Endothelial cell (in vitro differentiated cells): ENCODE results near the gene PLCB3. TPM values are rescaled to one million over a fixed set of nuclear protein-coding genes. Genes with fewer than 3 reads are reported as not detected.

Experiments used
- DNase-seq: peaks from one replicate; pipeline ENCODE4 v3.0.0; 2021; ENCODE audit warnings: low spot score
- H3K27ac Mint-ChIP-seq: one replicate; pipeline ENCODE4 v1.8.0; 2021; ENCODE audit warnings: mixed read lengths, inconsistent platforms; ENCODE audit not compliant: unreplicated experiment
- H3K27me3 Mint-ChIP-seq: one replicate; pipeline ENCODE4 v1.8.0; 2021; ENCODE audit warnings: mild to moderate bottlenecking, moderate library complexity, mixed read lengths, inconsistent platforms; ENCODE audit not compliant: unreplicated experiment
- H3K36me3 Mint-ChIP-seq: one replicate; pipeline ENCODE4 v1.8.0; 2021; ENCODE audit warnings: mild to moderate bottlenecking, low read depth, mixed read lengths, inconsistent platforms; ENCODE audit not compliant: unreplicated experiment
- H3K4me1 Mint-ChIP-seq: one replicate; pipeline ENCODE4 v1.8.0; 2021; ENCODE audit warnings: mild to moderate bottlenecking, mixed read lengths, inconsistent platforms; ENCODE audit not compliant: unreplicated experiment
- H3K4me3 Mint-ChIP-seq: one replicate; pipeline ENCODE4 v1.8.0; 2021; ENCODE audit warnings: mild to moderate bottlenecking, mixed read lengths, inconsistent platforms; ENCODE audit not compliant: unreplicated experiment
- H3K9me3 Mint-ChIP-seq: one replicate; pipeline ENCODE4 v1.8.0; 2021; ENCODE audit warnings: mixed read lengths, inconsistent platforms; ENCODE audit not compliant: unreplicated experiment
- total RNA-seq: library from RNA; stranded (reverse); fragmentation: NEBNext Ultra II Directional; extraction: Animal tissue kit (Norgen Biotek cat#: 25700); gene quantifications from one replicate; pipeline ENCODE4 v1.2.1, GENCODE V29; 2021; ENCODE audit not compliant: unreplicated experiment
- TF ChIP-seq, protein P1 (sequence below): fragments of 200-600 bp; sonication (generic); IDR thresholded peaks from one replicate; pipeline ENCODE4 v1.5.0; 2021; ENCODE audit warnings: antibody characterized with exemption; ENCODE audit not compliant: unreplicated experiment

Gene PLCB3
- total RNA-seq, 1 donor from 2014 or later = 51.0 TPM

DNA sequence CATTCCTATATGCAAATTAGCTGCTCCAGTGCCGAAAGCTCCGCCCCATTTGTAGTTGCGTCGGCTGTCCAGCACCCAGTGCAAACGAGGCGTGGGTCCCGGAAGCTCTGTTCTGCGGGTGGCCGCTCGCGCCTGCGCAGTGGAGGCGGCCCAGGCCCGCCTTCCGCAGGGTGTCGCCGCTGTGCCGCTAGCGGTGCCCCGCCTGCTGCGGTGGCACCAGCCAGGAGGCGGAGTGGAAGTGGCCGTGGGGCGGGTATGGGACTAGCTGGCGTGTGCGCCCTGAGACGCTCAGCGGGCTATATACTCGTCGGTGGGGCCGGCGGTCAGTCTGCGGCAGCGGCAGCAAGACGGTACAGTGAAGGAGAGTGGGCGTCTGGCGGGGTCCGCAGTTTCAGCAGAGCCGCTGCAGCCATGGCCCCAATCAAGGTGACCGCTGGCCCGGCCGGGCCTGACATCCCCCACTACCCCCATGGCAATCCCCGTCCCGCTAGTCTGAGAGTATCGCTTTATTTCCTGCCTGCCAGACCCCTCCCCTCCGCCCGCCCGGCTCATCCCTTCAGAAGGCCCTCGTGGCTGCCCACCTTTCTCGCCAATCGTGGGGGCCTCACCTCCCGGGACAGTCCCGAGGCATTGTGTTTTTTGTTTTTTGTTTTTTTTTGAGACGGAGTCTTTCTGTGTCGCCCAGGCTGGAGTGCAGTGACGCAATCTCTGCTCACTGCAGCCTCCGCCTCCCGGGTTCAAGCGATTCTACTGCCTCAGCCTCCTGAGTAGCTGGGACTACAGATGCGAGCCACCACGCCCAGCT lies 66.8 kb downstream of the PLCB3 start, which contains the start of gene PRDX5:
TSS of gene PRDX5 (plus strand) at position 161 of the 805 bp plus-strand sequence. CDS start at position 256, 95 bp downstream.
- H3K4me3 Mint-ChIP-seq = peak within 1 kb of the TSS; percentile 94
- DNase-seq = peak; percentile 90
- TF ChIP-seq, protein P1, sequence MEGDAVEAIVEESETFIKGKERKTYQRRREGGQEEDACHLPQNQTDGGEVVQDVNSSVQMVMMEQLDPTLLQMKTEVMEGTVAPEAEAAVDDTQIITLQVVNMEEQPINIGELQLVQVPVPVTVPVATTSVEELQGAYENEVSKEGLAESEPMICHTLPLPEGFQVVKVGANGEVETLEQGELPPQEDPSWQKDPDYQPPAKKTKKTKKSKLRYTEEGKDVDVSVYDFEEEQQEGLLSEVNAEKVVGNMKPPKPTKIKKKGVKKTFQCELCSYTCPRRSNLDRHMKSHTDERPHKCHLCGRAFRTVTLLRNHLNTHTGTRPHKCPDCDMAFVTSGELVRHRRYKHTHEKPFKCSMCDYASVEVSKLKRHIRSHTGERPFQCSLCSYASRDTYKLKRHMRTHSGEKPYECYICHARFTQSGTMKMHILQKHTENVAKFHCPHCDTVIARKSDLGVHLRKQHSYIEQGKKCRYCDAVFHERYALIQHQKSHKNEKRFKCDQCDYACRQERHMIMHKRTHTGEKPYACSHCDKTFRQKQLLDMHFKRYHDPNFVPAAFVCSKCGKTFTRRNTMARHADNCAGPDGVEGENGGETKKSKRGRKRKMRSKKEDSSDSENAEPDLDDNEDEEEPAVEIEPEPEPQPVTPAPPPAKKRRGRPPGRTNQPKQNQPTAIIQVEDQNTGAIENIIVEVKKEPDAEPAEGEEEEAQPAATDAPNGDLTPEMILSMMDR = no peak
- H3K4me1 Mint-ChIP-seq = peaks cover 17% of the 10 kb centered on the region
- H3K36me3 Mint-ChIP-seq = peaks cover 27% of the 10 kb centered on the region
- peaks cover 18% of the 10 kb centered on the region for H3K27me3 Mint-ChIP-seq
- H3K9me3 Mint-ChIP-seq = no peaks in the 10 kb centered on the region
- peak within 1 kb of the TSS; percentile 92 for H3K27ac Mint-ChIP-seq

Other genes starting within 250 kb of the PLCB3 start
- gene FLRT1, start 215.6 kb upstream of the PLCB3 start, total RNA-seq = not detected
- 4.1 TPM for gene MACROD1, start 85.4 kb upstream of the PLCB3 start, total RNA-seq
- gene STIP1, start 65.4 kb upstream of the PLCB3 start, total RNA-seq = 124 TPM
- gene FERMT3, start 44.8 kb upstream of the PLCB3 start, total RNA-seq = 6.2 TPM
- 23.2 TPM for gene TRPT1, start 25.3 kb upstream of the PLCB3 start, total RNA-seq
- 21.2 TPM for gene NUDT22, start 25.3 kb upstream of the PLCB3 start, total RNA-seq
- gene DNAJC4, start 21.0 kb upstream of the PLCB3 start, total RNA-seq = 38.0 TPM
- gene VEGFB, start 16.9 kb upstream of the PLCB3 start, total RNA-seq = 11.5 TPM
- 35.3 TPM for gene FKBP2, start 10.4 kb upstream of the PLCB3 start, total RNA-seq
- 201 TPM for gene PPP1R14B, start 4.6 kb upstream of the PLCB3 start, total RNA-seq
- 40.7 TPM for gene BAD, start 33.1 kb downstream of the PLCB3 start, total RNA-seq
- gene GPR137, start 34.3 kb downstream of the PLCB3 start, total RNA-seq = 56.0 TPM
- gene KCNK4, start 39.8 kb downstream of the PLCB3 start, total RNA-seq = 0.36 TPM
- gene CATSPERZ, start 48.8 kb downstream of the PLCB3 start, total RNA-seq = 0.38 TPM
- gene ESRRA, start 54.0 kb downstream of the PLCB3 start, total RNA-seq = 42.3 TPM
- 138 TPM for gene TRMT112, start 66.0 kb downstream of the PLCB3 start, total RNA-seq
- gene PRDX5, start 66.6 kb downstream of the PLCB3 start, total RNA-seq = 264 TPM
- gene CCDC88B, start 88.7 kb downstream of the PLCB3 start, total RNA-seq = 8.3 TPM
- 37.5 TPM for gene RPS6KA4, start 107.6 kb downstream of the PLCB3 start, total RNA-seq